HUDEP-2 (cell line): Measurements from ENCODE around the gene KDF1.
"Not testable (repeated sequence)": the region's sequence is repeated elsewhere in the genome, so short reads cannot be mapped to it uniquely, and the experiment has no call there.

Source experiments
- DNase-seq, 76 experiments: peaks; one replicate each; lab custom pipeline; 2025; ENCODE audit not compliant: unreplicated experiment in 76 of 76; lab: John Stamatoyannopoulos, UW

Gene KDF1

GRCh38 chr1:26994020-26994786, 33.9 kb upstream of the KDF1 start:
- no peak for DNase-seq

GRCh38 chr1:26993237-26994019, 33.2 kb upstream of the KDF1 start, which contains the start of gene TRNP1:
Gene TRNP1 (plus strand): TSS chr1:26993692. CDS start chr1:26993787, 95 bp downstream.
- DNase-seq = peak in 51 of 76 experiments; percentile 5 to 70 (median 44)

- no peak for DNase-seq
Measured at GRCh38 chr1:26991310-26992116, 31.2 kb upstream of the KDF1 start.

- not testable (repeated sequence) for DNase-seq
Measured at GRCh38 chr1:26989403-26990109, 29.3 kb upstream of the KDF1 start.

- no peak for DNase-seq
Measured at GRCh38 chr1:26986658-26987057, 26.4 kb upstream of the KDF1 start.

- DNase-seq = no peak
Measured at GRCh38 chr1:26984291-26984690, 24.0 kb upstream of the KDF1 start.

- DNase-seq = no peak
Measured at GRCh38 chr1:26983863-26984262, 23.6 kb upstream of the KDF1 start.

GRCh38 chr1:26981146-26981846, 21.0 kb upstream of the KDF1 start:
- DNase-seq = no peak

GRCh38 chr1:26978901-26979300, 18.6 kb upstream of the KDF1 start:
- DNase-seq = no peak

GRCh38 chr1:26976621-26977510, 16.6 kb upstream of the KDF1 start:
- DNase-seq = no peak

- no peak for DNase-seq
Measured at GRCh38 chr1:26972821-26973220, 12.6 kb upstream of the KDF1 start.

- DNase-seq = no peak
Measured at GRCh38 chr1:26972390-26972789, 12.1 kb upstream of the KDF1 start.

- no peak for DNase-seq
Measured at GRCh38 chr1:26971590-26971989, 11.3 kb upstream of the KDF1 start.

GRCh38 chr1:26970810-26971209, 10.5 kb upstream of the KDF1 start:
- DNase-seq = no peak

- DNase-seq = no peak
Measured at GRCh38 chr1:26965628-26966027, 5.4 kb upstream of the KDF1 start.

- no peak for DNase-seq
Measured at GRCh38 chr1:26965213-26965612, 4.9 kb upstream of the KDF1 start.

- no peak for DNase-seq
Measured at GRCh38 chr1:26961826-26962225, 1.6 kb upstream of the KDF1 start.

- no peak for DNase-seq
Measured at GRCh38 chr1:26960625-26960966, 328 bp upstream of the KDF1 start.

GRCh38 chr1:26959270-26959669, 998 bp downstream of the KDF1 start:
- DNase-seq = no peak
